Lower leg skin (tissue), 3 donors: Measurements from ENCODE around the gene NSG1.

ENCODE experiments used
- CTCF ChIP-seq, 3 donors: fragments of 450-650 bp; IDR thresholded peaks; one replicate each; pipeline ENCODE4 v1.5.1; 2016; ENCODE audit warnings: antibody characterized with exemption in 3 of 3, mild to moderate bottlenecking in 3 of 3, moderate library complexity in 2 of 3
- POLR2A ChIP-seq, 2 donors: fragments of 450-650 bp; IDR thresholded peaks; one replicate each; pipeline ENCODE4 v1.6.1; 2016 to 2017; ENCODE audit warnings: antibody characterized with exemption in 2 of 2, mild to moderate bottlenecking in 1 of 2, moderate library complexity in 1 of 2

GRCh38 chr4:4416981-4417380 is 30.1 kb downstream of the NSG1 start:
- TF ChIP-seq CTCF (IDR thresholded peaks at IDR 0.05), result no peak
- no peak for TF ChIP-seq POLR2A (IDR thresholded peaks at IDR 0.05)
